ENCODE measurements around the gene PARVG.

The PARVG gene

GRCh38 chr22:44181912-44182587 is 1.3 kb downstream of the PARVG start:
- no peak for DNase-seq

DNA sequence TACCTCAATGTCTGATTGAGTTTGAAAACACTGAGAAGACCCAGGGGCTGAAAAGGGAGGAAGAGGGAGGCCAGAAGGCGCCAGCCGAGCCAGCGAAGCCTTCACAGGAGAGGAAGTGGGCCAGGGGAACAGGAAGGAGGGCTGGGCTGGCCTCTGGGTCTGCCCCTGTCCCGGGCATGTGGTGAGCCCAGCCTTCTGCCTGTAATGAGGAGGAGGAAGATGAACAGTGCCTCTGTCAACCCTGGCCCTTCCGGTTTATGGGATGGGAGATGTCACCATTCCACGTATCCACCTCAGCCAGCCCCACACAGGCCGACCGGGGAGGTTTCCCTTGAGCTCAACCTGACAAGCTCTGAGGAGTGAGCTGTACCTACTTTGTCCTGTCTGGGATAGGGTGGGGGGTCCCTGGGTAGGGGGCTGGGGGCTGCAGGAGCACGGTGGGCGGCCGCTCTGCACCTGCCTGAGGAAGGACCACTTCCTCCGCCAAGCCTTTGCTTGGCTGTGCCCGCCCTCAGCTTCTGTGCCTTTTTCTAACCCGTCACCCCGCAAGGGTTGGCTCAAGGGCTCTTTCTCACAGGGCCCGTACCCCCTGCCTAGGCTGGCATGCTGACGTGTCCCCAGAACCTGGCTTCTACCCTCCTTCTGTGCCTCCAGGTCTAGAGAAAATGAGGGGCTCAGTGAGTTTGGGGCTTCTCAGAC is 2.0 kb downstream of the PARVG start:
- DNase-seq = no peak

- no peak for DNase-seq
Observed at GRCh38 chr22:44183287-44183588, 2.5 kb downstream of the PARVG start.

DNA sequence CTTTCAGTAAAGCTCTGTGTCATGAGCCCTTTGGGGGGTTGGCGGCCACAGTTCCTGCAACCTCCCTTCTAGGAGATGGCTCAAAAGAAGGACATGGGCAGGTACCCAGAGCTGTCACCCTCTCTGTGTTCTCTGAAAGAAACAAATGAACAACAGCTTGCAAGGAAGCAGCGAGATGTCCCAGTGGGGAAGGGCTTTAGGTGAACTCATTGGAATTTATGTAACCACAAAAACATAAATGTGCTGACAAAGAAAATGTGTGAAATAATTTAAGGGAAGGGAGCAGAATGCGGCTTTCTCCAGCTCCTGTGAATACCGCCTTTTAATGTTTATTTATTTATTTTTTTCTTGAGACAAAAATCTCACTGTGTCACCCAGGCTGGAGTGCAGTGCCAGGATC is 3.3 kb downstream of the PARVG start:
- no peak for DNase-seq

- no peak for DNase-seq
Observed at GRCh38 chr22:44185237-44186120, 4.8 kb downstream of the PARVG start.

DNA sequence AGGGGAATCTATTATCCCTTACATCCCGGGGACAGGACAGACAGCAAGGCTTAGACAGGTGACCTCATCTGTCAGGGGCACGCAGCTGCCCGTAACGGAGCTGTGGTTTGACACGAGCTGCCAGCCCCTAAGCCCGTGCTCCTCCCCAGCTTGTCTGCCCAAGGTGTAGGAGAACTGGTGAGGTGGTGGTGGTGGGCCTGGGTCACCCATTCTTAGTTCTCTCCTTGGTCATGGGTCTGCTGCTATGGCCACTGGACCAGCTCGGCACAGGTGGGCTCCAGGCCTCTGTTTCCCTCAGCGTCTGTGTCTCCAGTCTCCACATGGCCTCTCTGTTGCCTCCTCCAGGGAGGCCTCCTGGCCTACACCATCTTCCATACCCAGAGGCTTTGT is 5.4 kb downstream of the PARVG start:
- no peak for DNase-seq

- no peak for DNase-seq
Observed at GRCh38 chr22:44186737-44187136, 6.0 kb downstream of the PARVG start.

DNA sequence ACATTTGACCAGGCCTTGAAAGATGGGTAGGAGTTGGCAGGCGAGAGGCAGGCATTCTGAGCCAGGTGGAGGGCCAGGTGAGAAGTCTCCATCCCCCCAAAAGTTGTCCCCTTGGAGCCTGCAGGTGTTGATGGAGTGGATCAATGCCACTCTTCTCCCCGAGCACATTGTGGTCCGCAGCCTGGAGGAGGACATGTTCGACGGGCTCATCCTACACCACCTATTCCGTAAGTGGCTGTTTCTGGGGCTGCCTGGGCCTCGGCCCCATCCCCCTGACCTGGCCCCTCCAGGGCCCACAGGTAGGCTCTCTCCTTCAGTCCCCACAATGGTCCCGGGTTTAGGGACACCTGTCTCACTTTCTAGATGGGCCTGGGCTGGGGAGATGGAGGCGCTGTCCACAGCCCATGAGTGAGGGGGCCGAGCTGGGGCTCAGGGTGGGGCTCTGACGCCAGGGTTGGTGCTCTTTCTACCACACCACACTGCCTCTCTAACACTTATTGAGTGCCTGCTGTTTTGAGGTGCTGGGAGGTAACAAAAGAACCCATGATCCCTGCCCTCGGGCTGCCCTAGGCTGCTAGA is 7.0 kb downstream of the PARVG start:
- no peak for DNase-seq

GRCh38 chr22:44188316-44188715 is 7.6 kb downstream of the PARVG start:
- DNase-seq = no peak

DNA sequence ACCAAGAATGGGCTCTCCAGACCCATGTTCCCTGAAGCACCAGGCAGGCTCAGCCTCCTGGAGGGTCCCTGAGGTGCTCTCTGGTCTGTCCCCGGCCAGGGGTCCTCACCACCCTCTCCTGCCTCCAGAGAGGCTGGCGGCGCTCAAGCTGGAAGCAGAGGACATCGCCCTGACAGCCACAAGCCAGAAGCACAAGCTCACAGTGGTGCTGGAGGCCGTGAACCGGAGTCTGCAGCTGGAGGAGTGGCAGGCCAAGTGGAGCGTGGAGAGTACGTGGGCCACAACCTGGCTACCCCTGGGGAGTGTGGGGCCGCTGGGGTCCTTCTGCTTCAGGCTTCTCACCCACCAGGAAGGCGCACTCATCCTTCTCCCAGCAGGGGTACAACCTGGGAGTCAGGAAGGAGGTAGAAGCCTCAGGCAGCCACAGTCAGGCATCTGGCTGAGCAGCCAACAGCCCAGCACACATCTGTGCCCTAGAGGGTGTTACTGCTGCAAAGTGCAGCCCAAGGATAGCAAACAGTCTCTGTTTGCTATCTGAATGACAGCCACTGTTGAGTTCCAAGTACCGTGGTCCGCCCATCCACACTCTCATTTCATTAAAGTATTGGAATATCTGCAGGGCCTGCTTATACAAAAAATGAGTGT is 8.4 kb downstream of the PARVG start:
- no peak for DNase-seq

GRCh38 chr22:44190381-44190976 is 9.8 kb downstream of the PARVG start:
- no peak for DNase-seq

- no peak for DNase-seq
Observed at GRCh38 chr22:44191036-44191454, 10.3 kb downstream of the PARVG start.

GRCh38 chr22:44192098-44192815 is 11.5 kb downstream of the PARVG start:
- no peak for DNase-seq

GRCh38 chr22:44192816-44193534 is 12.2 kb downstream of the PARVG start:
- DNase-seq = no peak

- DNase-seq = no peak
Observed at GRCh38 chr22:44193535-44193891, 12.8 kb downstream of the PARVG start.

GRCh38 chr22:44194569-44194968 is 13.8 kb downstream of the PARVG start:
- DNase-seq = no peak

DNA sequence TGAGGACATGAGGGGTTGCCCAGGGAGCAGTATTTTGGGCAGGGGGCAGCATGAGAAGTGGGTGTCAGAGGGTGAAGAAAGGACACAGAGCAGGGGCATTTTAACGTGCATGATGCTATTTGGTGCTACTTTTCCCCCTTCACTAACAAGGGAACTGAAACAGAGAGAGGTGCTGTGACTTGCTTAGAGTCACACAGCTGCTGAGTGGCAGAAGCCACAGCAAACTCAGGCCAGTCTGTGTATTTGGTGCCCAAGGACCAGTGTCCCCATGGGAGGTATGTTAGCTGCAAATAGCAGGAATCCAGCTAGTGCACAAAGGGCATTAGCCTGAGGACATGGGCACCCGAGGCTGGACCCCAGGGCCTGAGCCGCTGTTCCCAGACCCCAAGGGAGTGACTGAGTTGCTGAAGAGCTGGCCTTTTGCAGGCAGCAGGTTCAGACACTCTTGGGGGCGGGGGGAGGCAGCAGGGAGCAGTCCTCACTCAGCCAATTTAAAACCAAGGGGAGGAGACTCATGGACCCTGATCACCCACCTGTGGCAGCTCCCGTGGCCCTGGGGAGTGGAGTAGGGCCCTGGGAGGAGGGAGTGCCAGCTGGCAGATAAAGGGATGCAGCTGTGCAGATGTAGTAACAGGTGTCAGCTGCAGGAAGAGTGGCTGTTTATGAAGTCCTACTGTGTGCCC is 14.6 kb downstream of the PARVG start:
- no peak for DNase-seq

GRCh38 chr22:44196241-44196640 is 15.5 kb downstream of the PARVG start:
- DNase-seq = no peak

GRCh38 chr22:44196731-44197131 is 16.0 kb downstream of the PARVG start:
- no peak for DNase-seq

DNA sequence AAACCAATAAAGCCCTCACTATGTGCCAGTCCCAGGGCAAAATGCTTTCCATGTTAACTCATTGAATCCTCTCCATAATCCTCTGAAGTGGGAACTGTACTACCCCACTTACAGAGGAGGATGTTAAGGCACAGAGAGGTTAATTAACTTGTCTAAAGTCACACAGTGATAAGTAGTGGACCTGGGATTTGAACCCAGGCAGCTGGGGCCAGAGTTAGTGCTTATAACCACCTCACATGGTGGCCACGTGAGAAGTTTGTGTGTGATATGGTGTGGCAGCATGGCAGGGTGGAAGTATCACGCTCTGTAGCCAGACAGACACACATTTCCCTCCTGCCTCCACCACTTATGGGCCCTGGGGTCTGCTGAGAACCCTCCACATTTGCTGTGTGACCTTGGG is 16.5 kb downstream of the PARVG start:
- no peak for DNase-seq

DNA sequence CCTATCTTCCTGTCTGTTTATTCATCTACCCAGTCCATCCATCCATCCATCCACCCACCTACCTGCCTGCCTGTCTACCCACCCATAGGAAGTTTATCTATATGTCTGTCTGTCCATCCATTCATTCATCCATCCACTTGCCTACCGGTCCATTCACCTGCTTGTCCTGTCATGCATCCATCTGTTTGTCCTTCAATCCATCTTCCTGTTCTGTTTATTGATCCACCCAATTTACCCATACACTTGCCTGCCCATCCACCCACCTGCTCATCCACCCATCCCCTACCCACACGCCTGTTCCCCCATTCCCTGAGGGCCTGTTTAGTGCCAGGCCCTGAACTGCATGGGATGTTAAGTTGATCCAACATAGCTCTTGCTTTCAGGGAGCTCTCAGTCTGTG is 18.4 kb downstream of the PARVG start:
- DNase-seq = no peak
